Measurements from ENCODE around the gene NUDT9.
"Not testable (repeated sequence)": the region's sequence is repeated elsewhere in the genome, so short reads cannot be mapped to it uniquely, and the experiment has no call there.

NUDT9 gene

DNA sequence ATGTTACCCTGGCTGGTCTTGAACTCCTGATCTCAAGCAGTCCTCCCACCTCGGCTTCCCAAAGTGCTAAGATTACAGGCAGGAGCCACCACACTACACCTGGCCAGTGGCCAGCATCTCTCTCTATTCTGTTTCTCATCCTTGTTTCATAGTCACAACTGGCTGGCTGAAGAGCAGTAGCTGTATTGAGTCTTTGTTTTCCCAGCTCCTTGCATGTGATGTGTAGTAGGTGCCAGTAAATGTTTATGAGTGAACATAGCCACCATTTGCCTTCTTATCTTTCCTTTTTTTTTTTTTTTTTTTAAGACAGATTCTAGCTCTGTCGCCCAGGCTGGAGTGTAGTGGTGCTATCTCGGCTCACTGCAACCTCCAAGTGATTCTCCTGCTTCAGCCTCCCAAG is 23.6 kb downstream of the NUDT9 start:
- no peak for DNase-seq (ENCODE audit: low read depth)
- no peak for TF ChIP-seq CTCF (conservative IDR thresholded peaks at IDR 0.05; ENCODE audit: low read depth, low read length)
- no peak overlapping the region for H3K4me3 ChIP-seq (ENCODE audit: low read length)

GRCh38 chr4:87446375-87446774 is 24.0 kb downstream of the NUDT9 start:
- DNase-seq (ENCODE audit: low read depth); H3K4me3 ChIP-seq (ENCODE audit: low read length): not testable (repeated sequence)

DNA sequence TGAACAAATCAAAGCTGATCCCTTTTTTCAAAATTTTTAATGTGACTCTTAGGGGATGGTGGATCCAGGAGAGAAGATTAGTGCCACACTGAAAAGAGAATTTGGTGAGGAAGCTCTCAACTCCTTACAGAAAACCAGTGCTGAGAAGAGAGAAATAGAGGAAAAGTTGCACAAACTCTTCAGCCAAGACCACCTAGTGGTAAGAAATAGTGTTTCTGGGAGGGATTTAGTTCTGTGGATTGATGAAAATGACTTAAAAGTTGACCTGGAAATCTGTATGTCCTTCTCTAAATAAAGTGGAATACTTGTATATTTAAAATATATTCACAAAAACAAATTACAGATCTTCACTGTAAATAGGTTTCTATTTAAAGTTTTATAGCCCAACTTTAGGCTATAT is 29.2 kb downstream of the NUDT9 start:
- H3K4me3 ChIP-seq (ENCODE audit: low read length): no peak overlapping the region
- no peak for DNase-seq (ENCODE audit: low read depth)
- peak; percentile 23 for TF ChIP-seq CTCF (conservative IDR thresholded peaks at IDR 0.05; ENCODE audit: low read depth, low read length)

- TF ChIP-seq CTCF (conservative IDR thresholded peaks at IDR 0.05; ENCODE audit: low read depth, low read length): no peak
- DNase-seq (ENCODE audit: low read depth): no peak
- H3K4me3 ChIP-seq (ENCODE audit: low read length): no peak overlapping the region
These were observed 36.5 kb downstream of the NUDT9 start for GRCh38 chr4:87458913-87459312.

GRCh38 chr4:87461281-87461700 is 38.9 kb downstream of the NUDT9 start:
- H3K4me3 ChIP-seq (ENCODE audit: low read length): no peak overlapping the region
- no peak for DNase-seq (ENCODE audit: low read depth)
- TF ChIP-seq CTCF (conservative IDR thresholded peaks at IDR 0.05; ENCODE audit: low read depth, low read length): no peak

DNA sequence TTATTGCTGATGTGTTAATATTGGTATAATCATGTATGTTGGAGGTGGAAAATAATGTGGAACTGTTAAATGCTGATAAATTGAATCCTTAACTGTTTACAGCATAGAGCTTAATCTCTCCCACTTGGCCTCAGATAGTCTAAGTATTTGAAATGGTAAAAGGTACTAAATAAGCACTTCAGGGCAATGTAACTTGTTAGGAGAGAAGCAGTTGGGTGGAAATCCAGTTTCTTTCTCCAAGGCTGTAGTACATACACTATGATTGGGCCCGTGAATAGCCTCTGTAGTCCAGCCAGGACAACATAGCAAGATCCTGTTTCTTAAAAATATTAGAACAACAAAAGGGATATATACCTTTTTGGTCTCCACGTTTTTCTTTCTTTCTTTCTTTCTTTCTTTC is 39.7 kb downstream of the NUDT9 start:
- DNase-seq (ENCODE audit: low read depth): no peak
- no peak overlapping the region for H3K4me3 ChIP-seq (ENCODE audit: low read length)
- no peak for TF ChIP-seq CTCF (conservative IDR thresholded peaks at IDR 0.05; ENCODE audit: low read depth, low read length)

DNA sequence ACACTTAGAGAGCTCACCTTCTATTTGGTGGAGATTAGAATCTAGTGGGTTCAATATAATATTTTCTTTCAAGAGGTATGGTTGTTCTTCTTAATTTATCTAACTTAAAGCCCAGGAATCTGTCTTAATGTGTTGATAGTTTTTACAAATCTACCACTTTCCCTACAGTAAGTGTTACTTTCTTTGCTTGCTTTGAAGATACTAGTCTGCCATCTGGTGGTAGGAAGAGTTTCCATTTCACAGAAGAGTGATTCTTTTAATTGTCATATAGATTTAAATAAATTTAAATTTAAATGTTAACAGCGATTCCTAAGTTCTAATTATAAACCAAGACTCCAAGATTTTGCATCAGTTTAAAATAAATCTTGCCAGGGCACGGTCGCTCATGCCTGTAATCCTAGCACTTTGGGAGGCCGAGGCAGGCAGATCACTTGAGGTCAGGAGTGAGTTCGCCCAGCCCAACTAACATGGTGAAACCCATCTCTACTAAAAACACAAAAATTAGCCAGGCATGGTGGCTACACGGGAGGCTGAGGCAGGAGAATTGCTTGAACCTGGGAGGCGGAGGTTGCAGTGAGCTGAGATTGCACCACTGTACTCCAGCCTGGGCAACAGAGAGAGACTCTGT is 43.5 kb downstream of the NUDT9 start:
- DNase-seq (ENCODE audit: low read depth): peak; percentile 31
- no peak overlapping the region for H3K4me3 ChIP-seq (ENCODE audit: low read length)
- TF ChIP-seq CTCF (conservative IDR thresholded peaks at IDR 0.05; ENCODE audit: low read depth, low read length): peak; percentile 60

Measured in retinal pigment epithelial cell (primary cell).